HG03521 (cell line): ENCODE measurements around the gene HELZ2.
"Not testable (repeated sequence)": the region's sequence is repeated elsewhere in the genome, so short reads cannot be mapped to it uniquely, and the experiment has no call there.

Experiments used
- ATAC-seq: cut with Tn5 transposase; IDR thresholded peaks from one replicate; pipeline ENCODE4 v1.9.1; 2021; ENCODE audit warnings: mild to moderate bottlenecking, moderate library complexity; ENCODE audit not compliant: unreplicated experiment

The HELZ2 gene

DNA sequence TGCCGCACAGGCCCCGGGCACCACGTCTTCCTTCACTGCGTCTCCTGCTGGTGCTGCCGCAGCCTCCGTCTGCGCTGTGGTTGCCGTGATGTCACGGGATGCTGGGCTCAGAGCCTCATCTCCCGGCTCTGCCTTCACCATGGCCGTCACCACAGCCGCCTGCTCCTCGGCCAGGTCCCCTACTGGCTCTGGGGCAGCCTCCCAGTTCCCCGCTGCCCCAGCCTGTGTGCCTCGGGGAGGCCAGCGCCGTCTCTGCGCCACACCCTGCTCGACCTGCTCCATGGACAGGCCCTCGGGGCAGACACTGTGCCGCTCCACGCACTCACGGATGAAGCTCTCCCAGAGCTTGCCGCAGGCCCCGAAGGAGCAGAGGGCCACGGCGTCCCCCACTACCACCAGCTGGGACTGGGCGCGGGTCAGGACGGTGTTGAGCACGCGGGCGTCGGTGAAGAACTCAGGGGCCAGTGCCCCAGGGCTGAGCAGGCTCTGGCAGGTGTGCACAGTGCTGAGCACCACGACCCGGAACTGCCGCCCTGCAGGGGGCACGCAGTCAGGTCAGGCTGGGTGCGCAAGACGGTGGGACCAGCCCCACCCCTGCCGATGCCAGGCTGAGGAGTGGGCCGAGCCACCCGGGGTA lies 8.2 kb downstream of the HELZ2 start:
- no peak for ATAC-seq

- no peak for ATAC-seq
Observed at GRCh38 chr20:63565021-63565698, 8.9 kb downstream of the HELZ2 start.

DNA sequence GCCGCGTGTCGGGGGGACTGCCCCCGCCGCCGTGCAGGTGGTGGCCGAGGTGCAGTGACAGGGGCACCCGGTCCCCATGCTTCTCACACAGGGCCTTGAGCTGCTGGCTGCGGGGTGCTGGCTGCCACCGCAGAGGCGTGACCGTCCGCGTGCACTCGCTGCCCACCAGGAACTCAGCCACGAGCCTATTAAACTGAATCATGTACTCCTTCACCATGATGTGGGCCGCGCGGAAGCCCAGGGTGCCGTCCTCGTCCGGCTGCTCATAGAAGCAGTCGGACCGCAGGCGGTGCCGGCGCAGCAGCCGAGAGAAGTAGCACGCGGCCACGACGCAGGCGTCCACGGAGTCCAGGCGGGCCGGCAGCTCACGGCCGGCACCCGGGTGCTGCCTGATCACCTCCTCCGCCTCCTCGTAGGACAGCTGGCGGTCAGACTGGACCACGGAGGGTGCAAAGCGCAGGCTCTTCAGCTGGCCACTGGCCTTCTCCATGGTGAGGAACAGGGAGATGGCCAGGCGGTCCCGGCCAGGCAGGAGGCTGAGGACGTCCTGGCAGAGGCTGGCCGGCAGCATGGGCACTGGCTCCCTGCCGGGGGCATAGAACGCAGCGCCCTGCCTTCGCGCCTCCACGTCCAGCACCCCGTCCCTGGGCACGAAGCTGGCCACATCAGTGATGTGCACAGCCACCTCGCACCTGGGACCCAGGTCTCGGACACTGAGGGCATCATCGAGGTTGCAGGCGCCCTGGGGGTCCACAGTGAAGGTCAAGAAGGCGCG lies 9.8 kb downstream of the HELZ2 start:
- no peak for ATAC-seq

DNA sequence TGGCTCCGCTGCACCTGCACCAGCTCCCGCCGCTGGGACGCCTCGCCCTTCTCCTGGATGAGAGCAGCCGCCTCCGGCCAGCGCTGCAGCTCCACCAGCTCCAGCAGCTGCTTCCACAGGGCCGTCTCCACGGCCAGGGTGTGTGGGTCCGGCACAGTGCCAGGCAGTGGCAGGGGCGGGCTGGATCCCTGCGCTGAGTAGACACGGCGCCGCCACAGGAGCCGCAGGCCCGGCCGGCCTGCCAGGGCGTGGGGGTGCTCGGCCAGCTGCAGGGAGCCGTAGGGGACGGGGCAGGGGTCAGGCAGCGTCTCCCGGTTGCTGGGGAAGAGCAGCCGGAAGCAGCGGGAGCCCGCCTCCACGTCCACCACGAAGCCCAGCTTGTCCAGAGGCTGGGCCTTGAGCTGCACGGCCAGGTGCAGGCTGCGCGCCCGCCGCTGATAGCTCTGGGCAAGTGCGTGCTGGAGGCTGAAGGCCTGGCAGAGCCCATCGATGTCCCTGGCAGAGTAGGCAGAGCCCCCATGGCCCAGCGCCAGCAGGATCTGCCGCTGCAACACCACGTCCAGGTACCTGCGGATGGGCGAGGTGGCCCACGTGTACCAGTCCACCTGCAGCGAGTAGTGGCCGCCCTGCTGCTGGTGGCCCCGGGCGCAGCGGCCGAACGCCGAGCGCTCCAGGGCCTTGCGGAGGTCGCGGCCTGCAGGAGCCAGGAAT lies 10.7 kb downstream of the HELZ2 start:
- no peak for ATAC-seq

DNA sequence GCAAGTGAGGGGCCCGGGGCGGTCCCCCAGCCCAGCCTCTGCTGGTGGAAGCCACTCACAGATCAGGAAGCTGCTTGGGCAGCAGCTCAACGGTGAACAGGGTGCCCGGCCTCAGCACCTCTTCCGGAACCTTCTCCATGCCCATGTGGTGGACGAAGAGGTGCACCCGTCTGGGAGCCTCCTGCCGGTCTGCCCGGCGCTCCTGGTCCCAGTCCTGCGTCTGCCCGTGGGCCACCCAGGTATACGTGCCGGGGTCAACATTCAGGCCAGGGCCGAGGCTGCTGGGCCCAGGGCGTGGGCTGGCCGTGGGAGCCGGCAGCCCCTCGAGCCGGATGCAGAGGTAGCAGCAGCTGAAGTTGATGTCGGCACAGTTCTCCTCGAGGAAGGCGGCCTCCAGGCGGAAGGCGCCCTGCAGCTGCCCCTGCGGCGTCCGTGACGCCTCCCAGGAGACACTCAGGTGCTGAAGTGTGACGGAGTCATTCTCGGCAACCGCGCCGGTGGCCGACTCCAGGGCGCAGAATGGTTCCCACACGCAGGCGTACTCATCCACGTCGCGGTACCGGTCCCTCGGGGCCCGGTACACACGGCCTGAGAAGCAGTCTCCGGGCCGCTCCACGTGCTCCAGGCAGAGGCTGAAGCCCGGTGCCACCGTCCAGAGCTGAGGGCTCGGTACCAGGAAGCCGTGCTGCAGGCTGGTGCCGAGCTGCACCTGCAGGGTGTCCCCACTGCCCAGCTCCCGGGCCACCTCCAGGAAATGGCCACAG lies 11.4 kb downstream of the HELZ2 start:
- ATAC-seq = no peak

DNA sequence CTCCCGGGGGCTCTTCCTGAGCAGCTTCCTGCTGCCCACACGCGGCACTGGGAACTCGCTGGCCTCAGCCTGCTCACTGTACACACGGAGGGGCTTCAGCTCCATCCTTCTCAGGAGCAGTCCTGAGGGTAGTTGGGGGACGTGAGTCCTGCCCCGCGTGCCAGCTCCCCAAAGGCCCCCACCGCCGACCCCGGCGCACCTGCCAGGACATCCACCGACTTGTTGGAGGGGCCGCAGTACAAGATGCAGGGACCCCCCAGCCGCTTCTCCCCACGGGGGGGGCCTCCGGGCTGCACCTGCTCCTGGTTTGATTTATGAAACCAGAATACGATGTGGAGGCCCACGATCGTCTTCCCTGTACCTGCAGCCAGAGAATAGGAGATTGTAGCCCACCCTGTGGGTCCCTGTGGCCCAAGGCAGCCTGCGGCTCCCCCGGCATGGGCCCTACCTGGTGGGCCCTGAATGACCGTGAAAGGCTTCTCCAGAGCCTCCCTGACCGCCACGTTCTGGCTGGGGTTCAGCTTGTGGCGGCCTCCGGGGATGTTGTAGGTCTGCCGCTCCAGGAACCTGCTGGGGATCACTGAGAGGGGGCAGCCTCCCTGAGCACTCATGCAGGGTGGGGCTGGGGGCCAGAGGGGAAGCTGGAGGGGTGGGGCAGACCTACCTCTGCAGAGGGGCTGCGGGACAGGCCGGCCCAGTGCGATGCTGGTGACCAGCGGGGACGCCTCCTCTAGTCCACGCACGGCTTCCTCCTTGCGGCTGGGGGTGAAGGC lies 12.2 kb downstream of the HELZ2 start:
- no peak for ATAC-seq

GRCh38 chr20:63560856-63561609 lies 13.0 kb downstream of the HELZ2 start:
- ATAC-seq = no peak

- ATAC-seq = no peak
Observed at GRCh38 chr20:63560333-63560805, 13.7 kb downstream of the HELZ2 start.

DNA sequence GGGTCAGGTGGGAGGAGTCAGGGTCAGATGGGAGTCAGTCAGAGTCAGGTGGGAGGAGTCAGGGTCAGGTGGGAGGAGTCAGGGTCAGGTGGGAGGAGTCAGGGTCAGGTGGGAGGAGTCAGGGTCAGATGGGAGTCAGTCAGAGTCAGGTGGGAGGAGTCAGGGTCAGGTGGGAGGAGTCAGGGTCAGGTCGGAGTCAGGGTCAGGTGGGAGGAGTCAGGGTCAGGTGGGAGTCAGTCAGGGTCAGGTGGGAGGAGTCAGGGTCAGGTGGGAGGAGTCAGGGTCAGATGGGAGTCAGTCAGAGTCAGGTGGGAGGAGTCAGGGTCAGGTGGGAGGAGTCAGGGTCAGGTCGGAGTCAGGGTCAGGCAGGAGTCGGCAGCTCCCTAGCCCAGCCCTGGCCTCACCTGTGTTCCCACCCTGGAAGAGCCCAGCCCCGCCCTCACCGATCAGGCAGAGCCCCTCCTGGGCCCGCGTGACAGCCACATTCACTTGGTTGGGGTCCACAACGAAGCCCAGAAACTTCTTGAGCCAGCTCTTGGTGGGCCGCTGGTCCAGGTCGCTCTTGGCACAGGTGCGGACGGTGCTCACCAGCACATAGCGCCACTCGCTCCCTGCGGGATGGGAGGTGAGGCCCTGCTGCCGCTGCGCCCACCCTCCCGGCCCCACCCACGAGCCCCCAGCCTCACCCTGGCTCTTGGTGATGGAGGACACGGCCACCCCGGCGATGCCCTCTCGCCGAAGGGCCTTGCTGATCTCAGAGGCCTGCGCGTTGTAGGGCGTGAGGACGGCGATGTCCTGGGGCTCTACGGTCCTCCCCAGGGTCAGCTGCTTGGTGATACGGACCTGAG lies 14.3 kb downstream of the HELZ2 start:
- ATAC-seq = not testable (repeated sequence)

DNA sequence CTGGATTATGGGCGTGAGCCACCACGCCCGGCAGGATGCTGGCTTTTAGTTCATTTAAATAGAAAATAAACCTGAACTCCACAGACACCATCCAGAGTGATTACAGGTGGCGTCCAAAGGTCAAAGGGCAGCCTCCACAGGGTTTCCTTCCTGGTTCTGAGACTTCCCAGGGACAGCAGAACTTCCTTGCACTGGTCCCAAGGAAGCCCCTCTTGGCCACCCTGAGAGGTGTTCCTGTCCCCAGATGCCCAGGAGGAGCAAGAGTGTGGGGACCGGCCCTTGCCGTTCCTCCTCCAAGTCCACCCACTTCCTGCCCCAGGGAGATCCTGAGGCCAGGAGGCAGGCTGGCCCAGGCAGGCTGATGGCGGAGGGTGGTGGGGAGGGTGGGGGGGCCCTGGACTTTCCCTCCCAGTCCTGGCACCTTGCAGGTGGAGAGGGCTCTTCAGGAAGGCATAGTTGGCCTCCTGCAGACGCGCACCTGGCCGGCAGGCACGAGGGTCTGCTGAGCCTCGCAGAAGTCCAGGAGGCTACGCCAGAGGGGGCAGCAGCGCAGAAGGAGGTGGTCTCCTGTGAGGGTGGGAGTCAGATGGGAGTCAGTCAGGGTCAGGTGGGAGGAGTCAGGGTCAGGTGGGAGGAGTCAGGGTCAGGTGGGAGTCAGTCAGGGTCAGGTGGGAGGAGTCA lies 15.1 kb downstream of the HELZ2 start:
- no peak for ATAC-seq

- no peak for ATAC-seq
Observed at GRCh38 chr20:63557481-63557891, 16.6 kb downstream of the HELZ2 start.

- ATAC-seq = no peak
Observed at GRCh38 chr20:63556873-63557478, 17.1 kb downstream of the HELZ2 start.

DNA sequence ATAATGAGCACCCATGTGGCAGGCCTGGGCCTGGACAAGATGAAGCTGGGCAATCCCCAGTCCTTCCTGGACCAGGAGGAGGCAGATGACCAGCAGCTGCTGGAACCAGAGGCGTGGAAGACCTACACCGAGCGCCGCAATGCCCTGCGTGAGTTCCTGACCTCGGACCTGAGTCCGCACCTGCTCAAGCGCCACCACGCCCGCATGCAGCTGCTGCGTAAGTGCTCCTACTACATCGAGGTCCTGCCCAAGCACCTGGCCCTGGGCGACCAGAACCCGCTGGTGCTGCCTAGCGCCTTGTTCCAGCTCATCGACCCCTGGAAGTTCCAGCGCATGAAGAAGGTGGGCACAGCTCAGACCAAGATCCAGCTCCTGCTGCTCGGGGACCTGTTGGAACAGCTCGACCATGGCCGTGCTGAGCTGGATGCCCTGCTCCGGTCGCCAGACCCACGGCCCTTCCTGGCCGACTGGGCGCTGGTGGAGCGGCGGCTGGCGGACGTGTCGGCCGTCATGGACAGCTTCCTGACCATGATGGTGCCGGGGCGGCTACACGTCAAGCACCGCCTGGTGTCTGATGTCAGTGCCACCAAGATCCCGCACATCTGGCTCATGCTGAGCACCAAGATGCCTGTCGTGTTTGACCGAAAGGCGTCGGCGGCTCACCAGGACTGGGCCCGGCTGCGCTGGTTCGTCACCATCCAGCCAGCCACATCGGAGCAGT lies 18.2 kb downstream of the HELZ2 start:
- no peak for ATAC-seq

GRCh38 chr20:63554361-63555278 lies 19.4 kb downstream of the HELZ2 start:
- ATAC-seq = no peak

DNA sequence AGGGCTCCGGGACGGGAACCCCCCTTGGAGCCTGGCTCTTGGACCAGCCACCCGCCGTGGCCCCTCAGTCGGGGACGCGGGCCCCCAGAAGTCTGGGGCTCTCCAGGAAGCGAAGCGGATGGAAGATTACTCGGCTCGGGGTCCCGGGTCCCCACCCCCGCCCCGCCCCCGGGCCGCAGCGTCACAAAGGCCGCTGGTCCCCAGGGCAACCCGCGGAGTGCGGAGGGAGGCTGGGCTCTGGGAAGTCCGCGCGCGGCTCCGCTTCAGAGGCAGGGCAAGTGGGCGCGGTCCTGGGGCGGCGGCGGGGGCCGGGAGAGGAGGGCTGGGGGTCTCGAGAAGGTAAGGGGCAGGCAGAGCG lies 20.1 kb downstream of the HELZ2 start, which contains the start of gene FNDC11:
Gene FNDC11 (plus strand): TSS at position 227 of the 358 bp plus-strand sequence. CDS start 1,505 bp downstream, outside the sequence.
- ATAC-seq = no peak
